Activated CD4-positive, alpha-beta T cell treated with anti-CD3 and anti-CD28 coated beads, Interleukin-2, amount 50 U/mL, for 16 hours (primary cell): Measurements from ENCODE around the gene MYB.
"Not testable (repeated sequence)": the region's sequence is repeated elsewhere in the genome, so short reads cannot be mapped to it uniquely, and the experiment has no call there.

ENCODE experiments used
- DNase-seq: peaks from one replicate; pipeline ENCODE4 v3.0.0-alpha.2; 2020

Gene MYB

GRCh38 chr6:135225911-135226310 lies 44.8 kb downstream of the MYB start:
- DNase-seq: no peak

GRCh38 chr6:135226537-135226936 lies 45.4 kb downstream of the MYB start:
- no peak for DNase-seq

DNA sequence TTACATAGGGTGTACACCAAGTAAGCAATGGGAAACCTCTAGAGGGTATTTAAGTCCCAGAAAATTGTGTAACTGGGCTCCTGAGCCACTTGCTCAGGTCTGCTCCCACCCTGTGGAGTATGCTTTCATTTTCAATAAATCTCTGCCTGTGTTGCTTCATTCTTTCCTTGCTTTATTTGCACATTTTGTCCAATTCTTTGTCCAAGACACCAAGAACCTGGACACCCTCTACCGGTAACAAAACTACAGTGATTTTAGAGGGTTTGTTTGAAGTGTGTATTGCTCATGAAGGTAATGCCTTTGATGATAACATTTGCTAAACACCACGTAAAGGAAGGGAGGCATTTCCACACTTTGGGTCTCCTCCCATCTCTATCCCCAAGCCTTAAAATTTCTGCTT lies 46.2 kb downstream of the MYB start:
- DNase-seq: no peak

DNA sequence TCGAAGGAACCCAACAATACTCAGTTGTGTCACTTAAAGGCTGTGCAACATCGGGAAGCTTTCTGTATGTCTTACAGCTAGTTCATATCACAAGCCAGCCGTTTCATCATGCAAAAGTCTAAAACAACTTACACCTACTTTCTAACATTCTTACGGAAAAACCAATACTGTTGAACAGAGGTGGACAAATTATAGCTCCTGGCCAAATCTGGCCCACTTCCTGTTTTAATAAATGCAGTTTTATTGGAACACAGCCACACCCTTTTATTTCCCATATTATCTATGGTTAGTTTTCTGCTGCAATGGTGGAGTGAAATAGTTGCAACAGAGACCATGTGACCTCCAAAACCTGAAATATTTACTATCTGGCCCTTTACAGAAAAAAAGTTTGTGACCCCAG lies 46.6 kb downstream of the MYB start:
- DNase-seq: no peak

DNA sequence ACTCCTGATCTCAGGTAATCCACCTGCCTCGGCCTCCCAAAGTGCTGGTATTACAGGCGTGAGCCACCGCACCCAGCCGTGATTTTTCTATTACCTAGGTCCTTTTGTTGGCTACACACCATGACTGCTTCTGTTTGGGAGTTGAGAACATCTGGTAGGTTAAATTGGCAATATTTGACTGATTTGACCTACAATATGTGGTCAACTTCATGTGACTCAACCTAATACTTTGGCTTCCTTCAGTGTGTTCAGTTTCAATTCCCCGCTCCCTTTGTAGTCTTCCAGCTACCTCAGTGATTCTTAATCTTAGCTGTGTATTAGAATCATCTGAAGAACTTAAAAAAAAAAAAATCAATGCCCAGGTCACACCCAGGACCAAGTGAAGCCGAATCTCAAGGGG lies 47.4 kb downstream of the MYB start:
- peak; percentile 59 for DNase-seq

DNA sequence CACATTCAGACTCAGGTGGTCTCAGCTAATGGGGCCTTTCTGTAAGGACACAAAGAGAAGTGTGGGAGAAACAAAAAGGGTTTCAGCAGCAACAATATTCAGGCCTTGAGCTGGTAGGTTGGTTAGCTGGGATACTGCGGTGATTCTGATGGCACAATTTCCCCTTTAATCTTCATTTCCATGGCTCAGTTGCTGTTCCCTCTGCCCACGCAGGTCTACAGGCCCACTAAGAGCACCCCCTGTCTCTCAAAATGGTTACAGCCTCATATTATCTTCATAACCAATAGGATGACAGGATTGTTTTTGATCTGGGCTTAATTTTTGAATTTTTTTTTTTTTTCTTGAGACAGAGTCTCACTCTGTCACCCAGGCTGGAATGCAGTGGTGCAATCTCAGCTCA lies 48.9 kb downstream of the MYB start:
- no peak for DNase-seq

DNA sequence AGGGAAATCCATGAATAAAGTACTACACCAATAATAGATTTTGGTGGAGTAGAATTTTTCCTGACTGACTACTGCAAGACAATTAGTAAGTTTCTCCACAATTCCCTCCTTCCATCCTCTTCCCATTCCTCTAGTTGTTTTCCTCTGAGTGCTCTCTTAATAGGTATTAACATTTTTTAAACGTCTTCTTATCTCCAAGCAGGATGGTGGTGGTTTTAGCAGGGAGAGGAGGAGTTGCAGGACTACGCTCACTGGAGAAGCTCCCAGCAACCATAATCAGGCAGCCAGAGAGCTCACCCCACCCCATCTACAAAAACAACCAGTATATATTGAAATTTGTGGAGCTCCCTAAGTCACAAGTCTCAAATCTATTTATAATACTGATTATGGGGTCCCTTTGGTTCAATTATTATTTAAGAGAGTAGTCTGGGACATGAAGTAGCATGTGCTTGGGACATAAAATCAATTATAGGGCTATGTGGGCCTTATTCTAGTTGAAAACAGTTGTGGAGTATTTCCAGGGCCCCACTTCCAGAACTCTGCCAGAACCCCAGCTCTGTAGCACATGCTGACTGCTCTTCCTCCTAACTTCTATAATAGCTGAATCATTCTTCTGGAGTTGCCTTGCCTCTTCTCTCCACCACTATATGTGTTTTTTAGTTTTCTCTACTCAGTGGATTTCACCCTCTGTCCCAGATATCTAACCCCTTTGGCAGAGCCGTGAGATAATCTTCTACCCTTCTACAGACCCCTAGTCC lies 49.8 kb downstream of the MYB start:
- DNase-seq: peak; percentile 29

DNA sequence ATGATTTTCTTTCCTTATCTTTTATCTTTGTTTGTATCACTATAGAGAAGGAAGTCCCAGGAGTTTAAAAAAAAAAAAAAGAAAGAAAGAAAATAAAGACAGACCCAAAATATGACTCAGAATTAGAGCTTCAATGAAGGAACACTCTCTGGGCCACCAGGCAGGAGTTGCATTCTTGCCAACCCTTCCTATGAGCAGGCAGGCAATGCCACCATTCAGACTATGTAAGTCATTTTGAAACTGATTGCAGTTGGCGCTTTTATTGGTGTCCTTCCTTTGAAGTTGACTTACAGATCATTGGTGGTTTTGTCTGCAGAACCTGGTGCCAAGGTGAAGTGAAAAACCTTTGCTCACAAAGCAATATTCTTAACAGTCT lies 50.3 kb downstream of the MYB start:
- peak; percentile 96 for DNase-seq

GRCh38 chr6:135233686-135234491 lies 52.8 kb downstream of the MYB start:
- peak; percentile 70 for DNase-seq

- DNase-seq: no peak
Observed at GRCh38 chr6:135234492-135234780, 53.3 kb downstream of the MYB start.

GRCh38 chr6:135235716-135236115 lies 54.6 kb downstream of the MYB start:
- DNase-seq: no peak

GRCh38 chr6:135236319-135236718 lies 55.2 kb downstream of the MYB start:
- no peak for DNase-seq

- DNase-seq: no peak
Observed at GRCh38 chr6:135236732-135237131, 55.6 kb downstream of the MYB start.

GRCh38 chr6:135240711-135241110 lies 59.6 kb downstream of the MYB start:
- no peak for DNase-seq

DNA sequence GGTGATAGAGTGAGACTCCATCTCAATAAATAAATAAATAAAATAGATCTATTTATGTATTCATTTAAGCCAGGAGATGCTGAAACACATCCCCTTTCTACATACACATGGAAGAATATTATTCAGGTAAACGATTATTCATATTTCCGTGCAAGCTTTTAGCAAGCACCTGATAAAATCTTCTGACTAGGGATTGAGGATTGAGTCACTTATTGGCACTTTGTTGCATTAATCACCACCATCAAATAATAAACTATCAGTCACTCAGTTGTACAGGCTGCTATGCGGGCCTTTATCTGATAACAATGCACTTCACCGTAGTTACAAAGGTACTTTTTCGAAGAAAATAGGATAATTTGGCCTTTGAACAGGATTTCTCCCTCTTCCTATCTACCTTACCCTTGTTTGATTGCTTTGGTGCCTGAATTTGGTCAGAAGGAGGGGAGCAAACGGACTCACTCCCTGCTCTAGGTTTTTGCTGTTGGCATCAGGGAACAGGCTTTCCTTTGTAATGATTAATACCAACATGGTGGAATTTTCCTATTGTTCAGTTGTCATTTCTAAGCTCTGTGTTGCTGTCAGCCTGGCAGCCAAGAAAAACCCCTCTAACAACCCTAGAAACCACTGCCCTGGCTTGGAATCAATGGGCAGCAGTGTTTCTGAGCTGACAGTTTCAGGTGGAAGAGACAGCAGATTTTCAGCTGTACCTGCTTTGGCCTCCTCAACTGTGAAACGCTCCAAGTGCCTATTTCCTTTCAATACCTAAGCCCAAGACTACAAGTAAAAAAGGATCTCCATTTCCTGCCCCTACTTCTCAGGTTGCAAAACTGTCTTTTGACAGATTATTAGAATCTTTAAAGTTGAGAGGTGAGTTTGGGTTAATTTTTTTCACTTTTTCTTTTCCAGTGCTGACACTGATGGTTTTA lies 63.0 kb downstream of the MYB start:
- DNase-seq: no peak

GRCh38 chr6:135244805-135245204 lies 63.7 kb downstream of the MYB start:
- DNase-seq: no peak

DNA sequence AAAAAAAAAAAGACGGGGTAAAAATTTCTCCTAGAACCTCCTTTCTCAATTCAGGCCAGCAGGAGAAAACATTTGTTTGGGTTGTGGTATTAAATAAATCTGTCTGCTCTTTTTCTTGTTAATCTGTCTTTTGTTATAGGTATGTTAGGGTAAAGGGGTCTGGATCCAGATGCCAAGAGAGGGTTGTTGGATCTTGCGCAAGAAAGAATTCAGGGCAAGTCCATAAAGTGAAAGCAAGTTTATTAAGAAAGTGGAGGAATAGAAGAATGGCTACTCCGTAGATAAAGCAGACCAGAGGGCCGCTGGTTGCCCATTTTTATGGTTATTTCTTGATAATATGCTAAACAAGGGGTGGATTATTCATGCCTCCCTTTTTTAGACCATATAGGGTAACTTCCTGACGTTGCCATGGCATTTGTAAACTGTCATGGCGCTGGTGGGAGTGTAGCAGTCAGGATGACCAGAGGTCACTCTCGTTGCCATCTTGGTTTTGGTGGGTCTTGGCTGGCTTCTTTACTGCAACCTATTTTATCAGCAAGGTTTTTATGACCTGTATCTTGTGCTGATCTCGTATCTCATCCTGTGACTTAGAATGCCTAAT lies 65.4 kb downstream of the MYB start:
- not testable (repeated sequence) for DNase-seq

- no peak for DNase-seq
Observed at GRCh38 chr6:135250234-135250633, 69.1 kb downstream of the MYB start.

- no peak for DNase-seq
Observed at GRCh38 chr6:135250751-135251497, 69.8 kb downstream of the MYB start.

DNA sequence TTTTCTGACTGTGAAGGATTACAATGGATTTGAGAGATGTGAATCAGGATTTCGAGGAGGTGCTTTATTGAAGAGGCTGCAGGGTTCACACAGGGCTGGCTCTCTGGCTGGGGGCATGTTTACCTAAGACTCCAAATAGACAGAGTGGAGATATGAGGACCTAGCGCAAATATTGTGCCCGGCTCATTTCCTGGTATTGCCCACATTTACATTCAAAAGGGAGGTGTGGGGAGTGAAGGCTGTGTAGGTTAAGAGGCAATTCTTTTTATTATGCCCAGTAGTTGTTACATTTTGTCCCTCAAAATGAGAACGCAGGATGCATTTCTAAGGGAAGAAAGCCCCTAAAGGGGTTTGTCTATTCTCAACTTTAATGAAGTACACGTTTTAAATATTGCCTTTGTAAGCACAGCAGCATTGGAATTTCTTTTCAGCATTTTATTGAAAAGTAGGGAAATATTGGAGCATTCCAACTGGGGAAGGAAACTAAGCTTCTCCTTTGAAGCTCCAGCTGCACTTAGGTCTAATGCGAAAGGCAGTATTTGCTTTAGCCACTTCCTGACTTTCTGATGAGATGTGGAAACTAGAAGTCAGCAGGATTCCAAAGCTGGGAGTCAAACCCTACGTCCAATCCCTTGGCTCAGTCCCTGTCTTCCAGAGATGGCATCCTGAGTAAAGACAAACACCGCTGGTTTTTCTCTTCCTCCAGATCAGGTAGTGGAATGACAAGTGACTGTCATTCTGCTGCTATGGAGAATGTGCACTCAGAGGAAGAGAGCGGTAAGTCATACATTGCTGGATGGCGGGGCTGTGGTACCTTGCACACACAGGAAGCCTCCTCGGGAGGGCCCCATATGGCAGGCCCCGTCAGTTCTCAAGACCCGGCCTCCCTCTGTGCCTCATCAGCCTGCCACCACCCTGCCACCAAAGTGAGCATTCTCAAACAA lies 70.7 kb downstream of the MYB start:
- DNase-seq: no peak

- DNase-seq: no peak
Observed at GRCh38 chr6:135254471-135254870, 73.4 kb downstream of the MYB start.
